ENCODE data around the gene CHST4.

CHST4 gene

GRCh38 chr16:71526111-71526631 is at the start of gene CHST4:
Gene CHST4 (plus strand): TSS chr16:71526426. CDS start chr16:71536678, 10,252 bp downstream.
- peak; percentile 66 for DNase-seq
- Histone ChIP-seq H3K4me3 (ENCODE audit: low read depth, low read length) (no peak within 1 kb of the TSS), H3K27ac (no peak within 1 kb of the TSS), H3K27me3 (replicated peaks) (peaks cover 3% of the 10 kb centered on the region), H3K36me3 (replicated peaks) (no peaks in the 10 kb centered on the region)
- in situ Hi-C loops (cut with HindIII; ENCODE audit: low pct_ligation_motif_present, low sequenced_read_pairs), result no loop called here
- TF ChIP-seq, protein P1, sequence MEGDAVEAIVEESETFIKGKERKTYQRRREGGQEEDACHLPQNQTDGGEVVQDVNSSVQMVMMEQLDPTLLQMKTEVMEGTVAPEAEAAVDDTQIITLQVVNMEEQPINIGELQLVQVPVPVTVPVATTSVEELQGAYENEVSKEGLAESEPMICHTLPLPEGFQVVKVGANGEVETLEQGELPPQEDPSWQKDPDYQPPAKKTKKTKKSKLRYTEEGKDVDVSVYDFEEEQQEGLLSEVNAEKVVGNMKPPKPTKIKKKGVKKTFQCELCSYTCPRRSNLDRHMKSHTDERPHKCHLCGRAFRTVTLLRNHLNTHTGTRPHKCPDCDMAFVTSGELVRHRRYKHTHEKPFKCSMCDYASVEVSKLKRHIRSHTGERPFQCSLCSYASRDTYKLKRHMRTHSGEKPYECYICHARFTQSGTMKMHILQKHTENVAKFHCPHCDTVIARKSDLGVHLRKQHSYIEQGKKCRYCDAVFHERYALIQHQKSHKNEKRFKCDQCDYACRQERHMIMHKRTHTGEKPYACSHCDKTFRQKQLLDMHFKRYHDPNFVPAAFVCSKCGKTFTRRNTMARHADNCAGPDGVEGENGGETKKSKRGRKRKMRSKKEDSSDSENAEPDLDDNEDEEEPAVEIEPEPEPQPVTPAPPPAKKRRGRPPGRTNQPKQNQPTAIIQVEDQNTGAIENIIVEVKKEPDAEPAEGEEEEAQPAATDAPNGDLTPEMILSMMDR (IDR thresholded peaks at IDR 0.05; ENCODE audit: low read depth, low read length, missing control alignments), result no peak

- no peak overlapping the region for H3K27ac ChIP-seq
- H3K4me3 ChIP-seq (ENCODE audit: low read depth, low read length), result no peak overlapping the region
- peaks cover 7% of the 10 kb centered on the region for H3K36me3 ChIP-seq (replicated peaks)
- no peak for DNase-seq
- H3K27me3 ChIP-seq (replicated peaks), result no peaks in the 10 kb centered on the region
- TF ChIP-seq, protein P1 (IDR thresholded peaks at IDR 0.05; ENCODE audit: low read depth, low read length, missing control alignments), result no peak
- in situ Hi-C loops (cut with HindIII; ENCODE audit: low pct_ligation_motif_present, low sequenced_read_pairs), result no loop called here
These were observed 49.6 kb upstream of the CHST4 start for GRCh38 chr16:71476457-71477124.

- Histone ChIP-seq H3K27me3 (replicated peaks) (no peaks in the 10 kb centered on the region), H3K36me3 (replicated peaks) (peaks cover 7% of the 10 kb centered on the region), H3K27ac (no peak overlapping the region), H3K4me3 (ENCODE audit: low read depth, low read length) (no peak overlapping the region)
- TF ChIP-seq, protein P1 (IDR thresholded peaks at IDR 0.05; ENCODE audit: low read depth, low read length, missing control alignments), result peak; percentile 82
- no peak for DNase-seq
- in situ Hi-C loops (cut with HindIII; ENCODE audit: low pct_ligation_motif_present, low sequenced_read_pairs), result no loop called here
These were observed 46.8 kb upstream of the CHST4 start for GRCh38 chr16:71479420-71479819.

DNA sequence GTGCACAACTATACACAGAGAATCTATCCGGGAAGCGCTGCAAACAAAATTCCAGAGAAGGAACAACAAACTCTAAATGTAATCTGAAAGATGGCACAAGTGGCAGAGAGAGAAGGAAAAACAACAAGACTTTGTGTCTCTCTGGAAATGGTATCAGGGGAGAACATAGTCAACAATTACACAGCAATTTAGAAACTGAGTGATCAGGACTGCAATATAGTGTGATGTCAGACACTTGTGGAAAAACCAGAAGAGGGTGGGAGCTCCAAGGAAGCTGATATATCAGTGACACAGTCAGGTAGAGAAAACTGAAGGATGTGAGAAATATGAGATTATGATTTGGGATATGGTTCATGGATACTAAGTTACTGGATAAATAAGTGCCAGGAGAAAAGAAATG is 45.3 kb upstream of the CHST4 start:
- H3K27me3 ChIP-seq (replicated peaks), result no peaks in the 10 kb centered on the region
- no peak overlapping the region for H3K4me3 ChIP-seq (ENCODE audit: low read depth, low read length)
- in situ Hi-C loops (cut with HindIII; ENCODE audit: low pct_ligation_motif_present, low sequenced_read_pairs), result no loop called here
- H3K27ac ChIP-seq, result no peak overlapping the region
- DNase-seq, result no peak
- TF ChIP-seq, protein P1 (IDR thresholded peaks at IDR 0.05; ENCODE audit: low read depth, low read length, missing control alignments), result no peak
- H3K36me3 ChIP-seq (replicated peaks), result peaks cover 3% of the 10 kb centered on the region

DNA sequence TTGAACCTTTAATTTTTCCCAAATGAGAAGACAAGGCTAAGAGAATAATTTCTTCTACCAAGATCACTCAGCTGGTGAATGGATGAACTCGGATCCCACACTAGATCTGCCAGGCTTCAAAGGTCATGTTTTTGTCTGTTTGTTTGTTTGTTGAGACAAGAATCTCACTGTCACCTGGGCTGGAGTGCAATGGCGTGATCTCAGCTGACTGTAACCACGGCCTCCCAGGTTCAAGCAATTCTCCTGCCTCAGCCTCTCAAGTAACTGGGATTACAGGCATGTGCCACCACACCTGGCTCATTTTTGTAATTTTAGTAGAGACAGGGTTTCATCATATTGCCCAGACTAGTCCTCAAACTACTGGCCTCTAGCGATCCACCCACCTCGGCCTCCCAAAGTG is 43.7 kb upstream of the CHST4 start:
- no peaks in the 10 kb centered on the region for H3K27me3 ChIP-seq (replicated peaks)
- TF ChIP-seq, protein P1 (IDR thresholded peaks at IDR 0.05; ENCODE audit: low read depth, low read length, missing control alignments), result no peak
- no peaks in the 10 kb centered on the region for H3K36me3 ChIP-seq (replicated peaks)
- H3K27ac ChIP-seq, result no peak overlapping the region
- no peak for DNase-seq
- in situ Hi-C loops (cut with HindIII; ENCODE audit: low pct_ligation_motif_present, low sequenced_read_pairs), result no loop called here
- H3K4me3 ChIP-seq (ENCODE audit: low read depth, low read length), result no peak overlapping the region

Measured in brain microvascular endothelial cell (primary cell).